Breast epithelium (tissue), 4 donors: ENCODE results near the gene PLTP. TPM values are rescaled to one million over a fixed set of nuclear protein-coding genes. Genes with fewer than 3 reads are reported as not detected.
"Not testable (repeated sequence)": the region's sequence is repeated elsewhere in the genome, so short reads cannot be mapped to it uniquely, and the experiment has no call there.

Experiments
- DNase-seq, 2 donors: peaks; one replicate each; pipeline ENCODE4 v3.0.0-alpha.2; 2019; ENCODE audit warnings: low spot score in 2 of 2
- H3K27ac ChIP-seq, 2 donors: fragments of 200-600 bp; sonication (generic) in 1 of 2; one replicate each; pipeline ENCODE4 v1.5.1; 2016 to 2019; ENCODE audit warnings: mild to moderate bottlenecking in 1 of 2
- H3K27me3 ChIP-seq, 2 donors: fragments of 200-600 bp; sonication (generic) in 1 of 2; one replicate each; pipeline versions ENCODE4 v1.5.1 to v1.6.0; 2017 to 2019; ENCODE audit warnings: control low read depth in 1 of 2, mild to moderate bottlenecking in 1 of 2
- H3K36me3 ChIP-seq: fragments of 200-600 bp; one replicate; pipeline ENCODE4 v1.5.1; 2019
- H3K4me1 ChIP-seq, 2 donors: fragments of 200-600 bp; sonication (generic); one replicate each; pipeline ENCODE4 v1.5.1; 2016 to 2019; ENCODE audit warnings: control low read depth in 1 of 2
- H3K4me3 ChIP-seq, 3 donors: fragments of 200-600 bp; sonication (generic); 1 replicate in 2 of 3; 2 replicates in 1 of 3; pipeline ENCODE4 v1.5.1; 2016 to 2019; ENCODE audit warnings: mild to moderate bottlenecking in 3 of 3, moderate library complexity in 2 of 3
- H3K9me3 ChIP-seq, 2 donors: fragments of 200-600 bp; sonication (generic) in 1 of 2; one replicate each; pipeline ENCODE4 v1.5.1; 2016 to 2019; ENCODE audit warnings: control low read depth in 1 of 2
- POLR2A ChIP-seq: fragments of 450-650 bp; IDR thresholded peaks from one replicate; pipeline ENCODE4 v1.6.1; 2016; ENCODE audit warnings: antibody characterized with exemption, mild to moderate bottlenecking, moderate library complexity
- POLR2AphosphoS5 ChIP-seq, 3 donors: sonication (generic); formaldehyde crosslinking; IDR thresholded peaks; one replicate each; pipeline ENCODE4 v1.6.1; 2017; ENCODE audit warnings: antibody characterized with exemption in 3 of 3
- intact Hi-C: fragments of 100-400 bp; cut with DNase I; formaldehyde crosslinking; loops from one replicate; pipeline ENCODE4 v1.15.1; 2023; ENCODE audit warnings: low total_unique reads
- total RNA-seq, 3 donors: library from RNA; depleted of rRNA; stranded (reverse); fragments of >200 nt; gene quantifications; one replicate each; pipeline ENCODE4 v1.1.0, GENCODE V29; 2016
- TF ChIP-seq, protein P1 (sequence below), 3 donors: fragments of 450-650 bp; IDR thresholded peaks; one replicate each; pipeline ENCODE4 v1.5.1; 2016 to 2017; ENCODE audit warnings: antibody characterized with exemption in 3 of 3, mild to moderate bottlenecking in 3 of 3, moderate library complexity in 3 of 3

PLTP gene
- total RNA-seq, 3 donors from 2014 or later: 78.3 to 405 (median 100.0) TPM

DNA sequence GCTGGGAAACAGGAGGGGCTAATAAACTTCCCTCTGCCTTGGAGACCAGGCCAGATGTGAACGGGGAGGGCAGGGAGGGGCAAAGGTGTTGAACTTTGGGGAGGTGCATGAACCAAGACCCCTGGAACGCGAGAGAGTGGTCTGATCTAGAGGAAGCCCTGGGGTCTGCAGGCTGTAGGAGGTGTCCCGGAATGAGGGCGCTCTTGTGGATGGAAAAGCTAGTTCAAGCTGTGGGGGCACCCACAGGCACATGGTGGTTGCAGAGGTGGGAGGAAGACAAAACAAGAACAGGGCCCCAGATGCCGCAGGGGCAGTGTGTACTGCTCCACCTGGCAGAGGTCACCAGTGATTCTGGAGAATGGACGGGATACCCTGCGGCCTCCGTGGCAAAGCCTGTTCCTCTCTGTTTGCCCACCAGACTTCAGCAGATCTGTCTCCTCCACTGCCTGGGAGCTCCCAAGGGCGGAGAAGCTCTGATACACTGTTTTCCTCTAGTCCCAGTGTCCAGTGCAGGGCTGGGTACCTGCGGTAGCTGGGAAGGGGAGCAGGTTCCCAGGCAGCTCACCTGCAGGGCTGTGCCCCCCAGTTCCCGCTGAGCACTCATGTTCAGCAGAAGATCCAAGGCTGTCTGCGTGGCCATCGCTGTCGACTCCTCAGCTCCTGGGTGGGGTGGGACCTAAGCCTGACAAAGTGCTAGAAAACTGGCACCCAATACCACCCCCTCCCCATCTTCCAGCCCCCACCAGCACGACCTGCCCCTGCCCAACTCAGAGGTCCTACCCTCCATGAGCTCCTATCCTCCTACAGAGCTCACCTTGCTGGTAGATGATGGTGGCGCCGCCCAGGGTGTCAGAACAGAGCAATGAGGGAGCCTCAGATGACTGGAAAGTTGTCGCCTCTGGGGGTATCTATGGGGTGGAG lies 45.3 kb upstream of the PLTP start:
- no peaks in the 10 kb centered on the region for H3K27me3 ChIP-seq
- H3K4me1 ChIP-seq: no peaks in the 10 kb centered on the region
- intact Hi-C loops: no loop called here
- peaks cover 17% of the 10 kb centered on the region for H3K36me3 ChIP-seq
- H3K9me3 ChIP-seq: no peaks in the 10 kb centered on the region
- H3K27ac ChIP-seq: no peak overlapping the region
- no peak overlapping the region for H3K4me3 ChIP-seq
- TF ChIP-seq POLR2A: no peak
- TF ChIP-seq, protein P1, sequence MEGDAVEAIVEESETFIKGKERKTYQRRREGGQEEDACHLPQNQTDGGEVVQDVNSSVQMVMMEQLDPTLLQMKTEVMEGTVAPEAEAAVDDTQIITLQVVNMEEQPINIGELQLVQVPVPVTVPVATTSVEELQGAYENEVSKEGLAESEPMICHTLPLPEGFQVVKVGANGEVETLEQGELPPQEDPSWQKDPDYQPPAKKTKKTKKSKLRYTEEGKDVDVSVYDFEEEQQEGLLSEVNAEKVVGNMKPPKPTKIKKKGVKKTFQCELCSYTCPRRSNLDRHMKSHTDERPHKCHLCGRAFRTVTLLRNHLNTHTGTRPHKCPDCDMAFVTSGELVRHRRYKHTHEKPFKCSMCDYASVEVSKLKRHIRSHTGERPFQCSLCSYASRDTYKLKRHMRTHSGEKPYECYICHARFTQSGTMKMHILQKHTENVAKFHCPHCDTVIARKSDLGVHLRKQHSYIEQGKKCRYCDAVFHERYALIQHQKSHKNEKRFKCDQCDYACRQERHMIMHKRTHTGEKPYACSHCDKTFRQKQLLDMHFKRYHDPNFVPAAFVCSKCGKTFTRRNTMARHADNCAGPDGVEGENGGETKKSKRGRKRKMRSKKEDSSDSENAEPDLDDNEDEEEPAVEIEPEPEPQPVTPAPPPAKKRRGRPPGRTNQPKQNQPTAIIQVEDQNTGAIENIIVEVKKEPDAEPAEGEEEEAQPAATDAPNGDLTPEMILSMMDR (IDR thresholded peaks at IDR 0.05): no peak
- no peak for DNase-seq

DNA sequence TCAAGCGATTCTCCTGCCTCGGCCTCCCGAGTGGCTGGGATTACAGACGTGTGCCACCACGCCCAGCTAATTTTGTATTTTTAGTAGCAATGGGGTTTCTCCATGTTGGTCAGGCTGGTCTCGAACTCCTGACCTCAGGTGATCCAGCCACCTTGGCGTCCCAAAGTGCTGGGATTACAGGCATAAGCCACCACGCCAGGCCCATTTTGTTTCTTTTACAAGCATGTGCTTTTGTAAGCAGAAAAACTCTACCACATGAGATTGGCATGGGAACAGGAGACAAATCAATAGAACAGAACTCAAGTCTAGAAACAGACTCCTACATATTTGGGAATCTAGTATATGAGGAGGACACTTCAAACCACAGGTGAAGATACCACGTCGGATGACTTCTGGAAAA lies 44.4 kb upstream of the PLTP start:
- not testable (repeated sequence) for H3K27me3 ChIP-seq, DNase-seq
- peaks cover 17% of the 10 kb centered on the region for H3K36me3 ChIP-seq

DNA sequence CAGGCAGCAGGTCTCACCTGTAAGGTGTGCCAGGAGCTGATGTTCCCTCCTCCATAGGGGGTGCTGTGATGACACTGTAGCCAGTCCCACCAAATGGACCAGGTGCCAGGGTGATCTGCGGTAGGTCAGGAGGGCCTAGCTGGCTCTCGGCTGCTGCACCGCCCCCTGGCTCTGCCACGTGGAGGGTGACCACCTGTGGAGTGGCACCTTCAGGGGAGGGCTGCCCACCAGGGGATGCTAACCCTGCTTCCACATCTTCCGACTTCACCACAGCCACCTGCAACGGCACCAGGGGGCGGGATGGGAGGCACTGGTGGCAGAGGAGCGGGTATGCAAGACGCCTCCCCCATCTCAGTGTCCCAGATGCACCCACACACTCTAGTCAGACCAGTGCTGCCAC lies 41.7 kb upstream of the PLTP start:
- Histone ChIP-seq H3K36me3 (peaks cover 8% of the 10 kb centered on the region), H3K9me3 (no peaks in the 10 kb centered on the region), H3K27ac (peak overlapping the region in 1 of 2 donors; percentile 19), H3K4me3 (no peak overlapping the region), H3K27me3 (no peaks in the 10 kb centered on the region), H3K4me1 (no peaks in the 10 kb centered on the region)
- DNase-seq: no peak
- TF ChIP-seq, protein P1 (IDR thresholded peaks at IDR 0.05): no peak
- no peak for TF ChIP-seq POLR2AphosphoS5 (IDR thresholded peaks at IDR 0.05)
- TF ChIP-seq POLR2A: no peak
- intact Hi-C loops: no loop called here

More for the DNA sequence above, 44.4 kb upstream of the PLTP start:
- H3K9me3 ChIP-seq, H3K4me3 ChIP-seq, intact Hi-C loops, H3K27ac ChIP-seq, H3K4me1 ChIP-seq: not testable (repeated sequence)

DNA sequence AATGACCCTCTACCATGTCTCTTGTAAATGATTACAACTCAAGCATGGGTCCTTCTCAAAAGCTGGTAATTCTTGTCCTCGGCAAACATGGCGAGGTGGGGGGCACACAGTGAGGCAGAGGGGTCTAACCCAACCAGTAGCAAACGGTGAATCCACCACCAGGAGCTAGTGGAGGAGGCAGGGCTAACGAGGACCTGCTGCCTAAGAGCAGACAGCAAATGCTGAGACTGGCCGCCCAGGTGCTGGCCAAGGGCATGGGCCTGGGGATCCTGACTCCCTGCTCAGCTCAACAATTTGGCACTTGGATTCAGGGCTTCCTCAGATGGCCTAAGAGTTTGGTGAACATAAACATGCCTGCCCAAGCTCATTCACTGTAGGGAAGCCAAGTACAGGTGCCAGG lies 40.9 kb upstream of the PLTP start:
- intact Hi-C loops: no loop called here
- no peak for DNase-seq
- Histone ChIP-seq H3K27ac (no peak overlapping the region), H3K4me3 (no peak overlapping the region), H3K27me3 (no peaks in the 10 kb centered on the region), H3K9me3 (no peaks in the 10 kb centered on the region), H3K4me1 (no peaks in the 10 kb centered on the region), H3K36me3 (peaks cover 8% of the 10 kb centered on the region)
- TF ChIP-seq POLR2AphosphoS5 (IDR thresholded peaks at IDR 0.05) (no peak), POLR2A (no peak)
- TF ChIP-seq, protein P1 (IDR thresholded peaks at IDR 0.05): no peak

DNA sequence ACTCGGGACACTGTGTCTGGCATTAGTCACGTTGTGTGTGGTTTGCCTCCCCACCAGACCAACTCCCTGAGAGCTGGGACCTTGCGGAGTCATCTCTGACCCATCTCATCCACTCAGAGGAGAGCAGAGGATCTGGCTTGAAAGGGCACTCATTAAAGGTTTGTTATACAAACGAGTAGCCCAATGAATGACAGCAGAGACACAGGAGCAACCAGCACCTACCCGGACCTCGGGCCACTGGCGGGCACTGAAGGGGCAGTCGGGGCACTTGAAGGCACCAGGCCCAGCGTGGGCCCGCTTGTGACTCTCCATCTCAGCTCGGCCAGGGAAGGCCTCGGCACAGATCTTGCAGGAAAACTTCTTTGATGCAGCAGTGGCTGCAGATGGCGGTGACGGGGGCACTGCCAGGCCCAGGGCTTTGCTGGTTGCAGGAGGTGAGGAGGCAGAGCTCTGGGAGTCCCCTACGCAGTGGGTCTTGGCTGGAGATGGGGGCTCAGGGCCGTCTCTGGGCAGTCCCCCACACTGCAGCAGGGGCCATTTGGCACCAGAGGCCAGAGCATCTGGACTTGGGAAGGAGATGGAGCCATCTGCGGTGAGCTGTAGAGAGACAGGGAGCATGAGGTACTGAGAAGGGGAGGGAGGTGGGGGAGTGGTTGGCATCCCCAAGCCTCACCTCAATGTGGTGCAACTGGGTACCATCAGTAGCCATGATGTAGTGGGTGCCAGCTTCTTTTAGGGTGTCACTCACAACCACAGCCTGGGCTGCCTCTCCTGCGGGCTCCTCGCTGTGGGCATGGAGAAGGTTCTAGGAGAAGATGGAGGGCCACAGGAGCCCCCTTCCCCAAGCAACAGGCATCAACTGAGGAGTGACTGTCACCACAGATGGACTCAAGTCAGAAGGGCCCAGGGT lies 40.2 kb upstream of the PLTP start:
- Histone ChIP-seq H3K9me3 (no peaks in the 10 kb centered on the region), H3K27ac (no peak overlapping the region), H3K27me3 (no peaks in the 10 kb centered on the region), H3K4me3 (no peak overlapping the region), H3K36me3 (peaks cover 8% of the 10 kb centered on the region), H3K4me1 (no peaks in the 10 kb centered on the region)
- no peak for DNase-seq
- TF ChIP-seq, protein P1 (IDR thresholded peaks at IDR 0.05): no peak
- TF ChIP-seq POLR2AphosphoS5 (IDR thresholded peaks at IDR 0.05) (no peak), POLR2A (no peak)
- intact Hi-C loops: no loop called here
